Tibial nerve (tissue), 4 donors: Measurements from ENCODE around the gene FBXL20.

Experiments used
- CTCF ChIP-seq, 5 experiments: fragments of 200-600 bp in 3 of 5; fragments of 450-650 bp in 2 of 5; sonication (generic) in 3 of 5; IDR thresholded peaks; one replicate each; pipeline ENCODE4 v1.5.1; 2016 to 2019; ENCODE audit warnings: antibody characterized with exemption in 5 of 5, mild to moderate bottlenecking in 3 of 5, moderate library complexity in 2 of 5
- EP300 ChIP-seq, 2 donors: sonication (generic); formaldehyde crosslinking; IDR thresholded peaks; one replicate each; pipeline ENCODE4 v1.6.1; 2017; ENCODE audit warnings: antibody characterized with exemption in 2 of 2, mild to moderate bottlenecking in 1 of 2
- POLR2A ChIP-seq, 2 donors: fragments of 450-650 bp; IDR thresholded peaks; one replicate each; pipeline ENCODE4 v1.6.1; 2017; ENCODE audit warnings: antibody characterized with exemption in 2 of 2, mild to moderate bottlenecking in 2 of 2, moderate library complexity in 2 of 2

- no peak for TF ChIP-seq CTCF (IDR thresholded peaks at IDR 0.05)
- TF ChIP-seq EP300 (IDR thresholded peaks at IDR 0.05), result no peak
- TF ChIP-seq POLR2A (IDR thresholded peaks at IDR 0.05), result no peak
Observed at GRCh38 chr17:39246274-39246673, 155.2 kb downstream of the FBXL20 start.
